Progenitor cell of endocrine pancreas (in vitro differentiated cells): ENCODE measurements around the gene IFITM10. TPM values are rescaled to one million over a fixed set of nuclear protein-coding genes. Genes with fewer than 3 reads are reported as not detected.

ENCODE experiments used
- DNase-seq: peaks from one replicate; pipeline ENCODE4 v3.0.0; 2021; ENCODE audit warnings: low spot score; ENCODE audit not compliant: unreplicated experiment
- H3K27ac Mint-ChIP-seq: 2 replicates; pipeline ENCODE4 v1.8.0; 2021; ENCODE audit warnings: mild to moderate bottlenecking, moderate library complexity, mixed read lengths
- H3K27me3 Mint-ChIP-seq: 2 replicates; pipeline ENCODE4 v1.8.0; 2021; ENCODE audit warnings: mixed read lengths
- H3K36me3 Mint-ChIP-seq: 2 replicates; pipeline ENCODE4 v1.8.0; 2022; ENCODE audit warnings: mixed read lengths; ENCODE audit not compliant: insufficient read depth
- H3K4me1 Mint-ChIP-seq: 2 replicates; pipeline ENCODE4 v1.8.0; 2021; ENCODE audit warnings: low read depth, mixed read lengths
- H3K4me3 Mint-ChIP-seq: 2 replicates; pipeline ENCODE4 v1.8.0; 2021; ENCODE audit warnings: low read depth, mild to moderate bottlenecking, moderate library complexity, mixed read lengths
- H3K9me3 Mint-ChIP-seq: 2 replicates; pipeline ENCODE4 v1.8.0; 2021; ENCODE audit warnings: low read depth, mixed read lengths
- total RNA-seq: library from RNA; stranded (reverse); gene quantifications from 2 replicates; pipeline ENCODE4 v1.2.1, GENCODE V29; 2021
- TF ChIP-seq, protein P1 (sequence below): fragments of 200-600 bp; sonication (generic); IDR thresholded peaks from one replicate; pipeline ENCODE4 v1.5.0; 2021; ENCODE audit warnings: antibody characterized with exemption, mild to moderate bottlenecking; ENCODE audit not compliant: unreplicated experiment

IFITM10 gene
- total RNA-seq, 1 donor from 2014 or later = 1.2 TPM

DNA sequence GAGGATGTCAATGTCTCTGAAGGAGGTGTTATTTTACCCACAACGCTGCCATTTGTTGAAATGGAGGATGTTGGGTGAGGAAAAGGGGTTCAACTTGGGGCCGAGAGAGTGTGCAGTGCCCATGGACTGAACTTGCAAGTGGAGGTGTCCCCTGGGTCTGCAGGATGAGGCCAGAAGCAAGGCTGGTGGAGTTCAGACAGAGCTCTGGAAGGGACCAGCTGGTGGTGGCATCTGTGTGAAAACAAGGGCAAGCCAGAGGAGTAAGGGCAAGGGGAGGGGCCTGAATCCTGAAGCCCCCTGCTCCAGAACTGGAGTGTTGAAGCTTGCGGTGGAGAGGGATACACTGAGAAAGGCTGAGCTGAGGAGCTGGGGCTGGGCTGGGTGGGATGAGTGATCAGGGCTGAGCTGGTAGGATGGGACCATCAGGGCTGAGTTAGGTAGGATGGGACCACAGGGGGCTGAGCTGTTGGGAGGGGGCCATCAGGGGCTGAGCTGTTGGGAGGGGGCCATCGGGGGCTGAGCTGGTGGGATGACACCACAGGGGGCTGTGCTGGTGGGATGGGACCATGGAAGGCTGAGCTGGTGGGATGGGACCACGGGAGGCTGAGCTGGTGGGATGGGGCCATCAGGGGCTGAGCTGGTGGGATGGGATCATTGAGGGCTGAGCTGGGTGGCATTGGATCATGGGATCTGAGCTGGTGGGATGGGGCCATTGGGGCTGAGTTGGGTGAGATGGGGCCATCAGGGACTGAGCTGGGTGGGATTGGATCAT is 26.7 kb upstream of the IFITM10 start:
- DNase-seq = no peak
- H3K4me3 Mint-ChIP-seq = no peak overlapping the region
- H3K27ac Mint-ChIP-seq = no peak overlapping the region
- no peaks in the 10 kb centered on the region for H3K36me3 Mint-ChIP-seq
- peaks cover 5% of the 10 kb centered on the region for H3K4me1 Mint-ChIP-seq
- peaks cover 40% of the 10 kb centered on the region for H3K27me3 Mint-ChIP-seq
- no peaks in the 10 kb centered on the region for H3K9me3 Mint-ChIP-seq
- TF ChIP-seq, protein P1, sequence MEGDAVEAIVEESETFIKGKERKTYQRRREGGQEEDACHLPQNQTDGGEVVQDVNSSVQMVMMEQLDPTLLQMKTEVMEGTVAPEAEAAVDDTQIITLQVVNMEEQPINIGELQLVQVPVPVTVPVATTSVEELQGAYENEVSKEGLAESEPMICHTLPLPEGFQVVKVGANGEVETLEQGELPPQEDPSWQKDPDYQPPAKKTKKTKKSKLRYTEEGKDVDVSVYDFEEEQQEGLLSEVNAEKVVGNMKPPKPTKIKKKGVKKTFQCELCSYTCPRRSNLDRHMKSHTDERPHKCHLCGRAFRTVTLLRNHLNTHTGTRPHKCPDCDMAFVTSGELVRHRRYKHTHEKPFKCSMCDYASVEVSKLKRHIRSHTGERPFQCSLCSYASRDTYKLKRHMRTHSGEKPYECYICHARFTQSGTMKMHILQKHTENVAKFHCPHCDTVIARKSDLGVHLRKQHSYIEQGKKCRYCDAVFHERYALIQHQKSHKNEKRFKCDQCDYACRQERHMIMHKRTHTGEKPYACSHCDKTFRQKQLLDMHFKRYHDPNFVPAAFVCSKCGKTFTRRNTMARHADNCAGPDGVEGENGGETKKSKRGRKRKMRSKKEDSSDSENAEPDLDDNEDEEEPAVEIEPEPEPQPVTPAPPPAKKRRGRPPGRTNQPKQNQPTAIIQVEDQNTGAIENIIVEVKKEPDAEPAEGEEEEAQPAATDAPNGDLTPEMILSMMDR = no peak

DNA sequence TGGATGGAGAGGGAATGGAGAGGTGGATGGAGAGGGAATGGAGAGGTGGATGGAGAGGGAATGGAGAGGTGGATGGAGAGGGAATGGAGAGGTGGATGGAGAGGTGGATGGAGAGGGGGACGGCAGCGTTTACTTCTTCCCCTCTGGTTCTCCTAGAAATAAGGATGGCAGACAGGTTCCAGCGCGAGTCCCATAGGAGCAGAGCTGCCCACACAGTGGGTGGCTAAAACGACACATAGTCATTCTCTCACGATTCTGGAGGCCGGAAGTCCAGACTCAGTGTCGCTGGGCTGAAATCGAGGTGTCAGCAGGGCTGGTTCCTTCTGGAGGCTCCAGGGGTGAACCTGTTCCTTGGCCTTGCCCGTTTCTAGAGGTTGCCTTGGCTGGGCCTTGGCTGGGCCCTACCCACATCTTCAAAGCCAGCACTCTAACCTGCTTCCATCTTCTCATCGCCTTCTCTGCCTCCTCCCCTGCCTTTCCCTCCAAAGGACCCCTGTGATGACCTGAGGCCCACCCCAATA is 26.0 kb upstream of the IFITM10 start:
- H3K4me3 Mint-ChIP-seq = no peak overlapping the region
- TF ChIP-seq, protein P1 = no peak
- no peaks in the 10 kb centered on the region for H3K9me3 Mint-ChIP-seq
- H3K27me3 Mint-ChIP-seq = peaks cover 46% of the 10 kb centered on the region
- H3K27ac Mint-ChIP-seq = no peak overlapping the region
- H3K36me3 Mint-ChIP-seq = no peaks in the 10 kb centered on the region
- H3K4me1 Mint-ChIP-seq = peaks cover 8% of the 10 kb centered on the region
- no peak for DNase-seq

DNA sequence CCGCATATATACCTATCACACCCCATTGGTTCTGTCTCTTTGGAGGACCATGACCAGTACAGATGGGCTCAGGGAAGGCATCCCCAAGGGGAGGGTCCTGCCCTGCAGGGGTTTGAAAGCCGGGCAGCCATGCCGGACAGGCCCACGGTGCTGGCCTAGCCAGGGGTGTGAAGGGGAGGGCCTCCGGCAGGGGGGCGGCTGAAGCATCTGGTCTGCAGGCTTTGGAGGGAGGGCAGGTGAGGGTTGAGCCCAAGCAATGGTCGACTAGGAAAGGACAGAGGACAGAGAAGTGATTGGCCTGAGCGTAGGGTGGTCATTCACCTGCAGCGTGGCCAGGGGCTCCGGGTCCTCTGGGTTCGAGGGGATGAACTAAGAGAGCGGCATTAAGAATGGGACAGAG is 24.5 kb upstream of the IFITM10 start:
- Mint-ChIP-seq H3K9me3 (no peaks in the 10 kb centered on the region), H3K27me3 (peaks cover 46% of the 10 kb centered on the region), H3K36me3 (no peaks in the 10 kb centered on the region), H3K27ac (no peak overlapping the region), H3K4me1 (peaks cover 8% of the 10 kb centered on the region), H3K4me3 (no peak overlapping the region)
- TF ChIP-seq, protein P1 = no peak
- DNase-seq = no peak

DNA sequence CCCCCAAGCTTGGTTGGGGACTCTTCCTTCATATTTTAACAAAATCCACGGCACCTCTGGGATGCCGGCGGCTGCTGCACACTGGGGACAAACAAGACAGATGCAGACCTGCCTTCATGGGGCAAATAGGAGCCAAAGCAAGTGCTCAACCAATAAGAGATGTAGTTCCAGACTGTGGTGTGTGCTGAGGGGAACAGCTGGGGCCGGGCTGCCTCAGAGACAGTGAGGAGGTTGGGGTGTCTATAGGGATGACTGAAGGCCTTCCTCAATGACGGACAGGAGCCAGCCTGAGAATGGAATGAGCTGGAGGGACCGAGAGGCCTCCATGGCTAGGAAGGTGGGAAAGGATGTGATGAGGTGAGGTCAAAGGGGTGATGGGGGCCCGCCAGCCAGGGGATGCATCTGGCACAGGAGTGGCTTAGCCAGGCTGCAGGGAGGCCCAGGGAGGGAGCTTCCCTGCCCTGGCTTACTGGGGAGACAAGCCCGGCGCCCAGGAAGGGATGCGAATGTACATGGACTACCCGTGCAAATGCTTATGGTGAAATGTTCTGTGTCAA is 23.7 kb upstream of the IFITM10 start:
- H3K27me3 Mint-ChIP-seq = peaks cover 45% of the 10 kb centered on the region
- no peaks in the 10 kb centered on the region for H3K9me3 Mint-ChIP-seq
- TF ChIP-seq, protein P1 = no peak
- H3K36me3 Mint-ChIP-seq = no peaks in the 10 kb centered on the region
- peaks cover 8% of the 10 kb centered on the region for H3K4me1 Mint-ChIP-seq
- no peak for DNase-seq
- H3K27ac Mint-ChIP-seq = no peak overlapping the region
- H3K4me3 Mint-ChIP-seq = no peak overlapping the region

DNA sequence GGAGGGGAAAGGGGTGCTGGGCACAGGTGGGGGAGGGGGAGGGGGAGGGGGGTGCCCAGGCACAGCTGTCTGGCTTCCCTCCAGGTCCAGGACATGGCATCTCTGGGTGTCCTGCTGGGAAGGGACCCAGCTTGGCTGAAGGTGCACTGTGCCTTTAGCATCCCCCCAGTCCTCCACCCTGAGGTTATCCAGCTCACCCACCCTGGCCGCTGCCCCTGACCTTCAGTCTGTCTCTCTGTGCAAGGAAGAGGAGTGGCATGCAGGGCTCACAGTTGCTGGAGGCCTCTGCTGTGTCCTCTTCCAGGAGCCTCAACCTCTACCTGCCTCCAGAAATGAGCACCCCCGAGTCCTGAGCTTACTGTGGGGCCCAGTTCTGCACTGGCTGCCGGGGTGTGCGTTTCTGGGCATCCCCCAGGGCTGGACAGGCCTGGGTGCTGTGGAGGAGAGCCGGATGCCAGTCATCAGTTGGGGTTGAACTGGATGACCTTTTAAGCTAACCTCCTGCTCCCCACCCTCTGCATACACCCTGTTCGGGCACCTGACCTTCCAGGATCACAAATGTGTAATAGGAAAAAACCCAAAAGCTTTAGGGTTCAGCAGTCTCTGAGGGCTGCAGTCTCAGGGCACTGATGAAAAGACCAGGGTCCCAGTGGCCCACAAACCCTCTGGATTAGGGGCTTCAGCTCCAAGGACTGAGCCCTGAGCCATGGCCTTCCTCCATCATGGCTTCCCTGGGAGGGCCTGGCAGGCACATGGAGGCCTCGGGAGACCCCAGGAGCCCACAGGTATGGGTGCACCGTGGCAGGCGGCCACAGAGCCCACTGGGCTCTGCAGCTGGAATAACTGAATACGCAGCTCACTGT is 23.0 kb upstream of the IFITM10 start:
- no peaks in the 10 kb centered on the region for H3K36me3 Mint-ChIP-seq
- DNase-seq = no peak
- peaks cover 8% of the 10 kb centered on the region for H3K4me1 Mint-ChIP-seq
- no peaks in the 10 kb centered on the region for H3K9me3 Mint-ChIP-seq
- peaks cover 47% of the 10 kb centered on the region for H3K27me3 Mint-ChIP-seq
- TF ChIP-seq, protein P1 = no peak
- no peak overlapping the region for H3K4me3 Mint-ChIP-seq
- H3K27ac Mint-ChIP-seq = no peak overlapping the region
